ENCODE data around the gene ABCG8. TPM values are rescaled to one million over a fixed set of nuclear protein-coding genes. Genes with fewer than 3 reads are reported as not detected.

Gene ABCG8
- total RNA-seq, 1 donor from 2014 or later, result not detected

DNA sequence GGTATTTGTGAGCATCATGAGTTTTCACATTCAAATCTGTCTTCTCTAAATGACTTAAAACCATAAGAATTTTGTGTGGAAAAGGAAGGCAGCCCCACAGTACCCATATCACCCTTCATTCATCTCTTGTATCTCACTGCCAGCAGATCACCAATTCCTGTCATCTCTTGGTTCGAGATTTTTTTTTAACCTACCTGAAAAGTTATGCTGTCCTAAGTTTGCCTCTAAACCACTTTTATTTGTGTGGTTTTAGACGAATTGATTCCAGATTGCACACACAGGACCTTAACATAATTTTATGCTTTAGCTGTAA lies 32.1 kb upstream of the ABCG8 start:
- Mint-ChIP-seq H3K36me3 (ENCODE audit: insufficient read depth) (peaks cover 17% of the 10 kb centered on the region), H3K4me3 (ENCODE audit: low read depth) (no peak overlapping the region), H3K4me1 (ENCODE audit: low read depth) (peaks cover 14% of the 10 kb centered on the region), H3K27ac (no peak overlapping the region), H3K27me3 (no peaks in the 10 kb centered on the region), H3K9me3 (ENCODE audit: low read depth) (no peaks in the 10 kb centered on the region)
- DNase-seq (ENCODE audit: low spot score, unreplicated experiment), result no peak
- TF ChIP-seq, protein P1, sequence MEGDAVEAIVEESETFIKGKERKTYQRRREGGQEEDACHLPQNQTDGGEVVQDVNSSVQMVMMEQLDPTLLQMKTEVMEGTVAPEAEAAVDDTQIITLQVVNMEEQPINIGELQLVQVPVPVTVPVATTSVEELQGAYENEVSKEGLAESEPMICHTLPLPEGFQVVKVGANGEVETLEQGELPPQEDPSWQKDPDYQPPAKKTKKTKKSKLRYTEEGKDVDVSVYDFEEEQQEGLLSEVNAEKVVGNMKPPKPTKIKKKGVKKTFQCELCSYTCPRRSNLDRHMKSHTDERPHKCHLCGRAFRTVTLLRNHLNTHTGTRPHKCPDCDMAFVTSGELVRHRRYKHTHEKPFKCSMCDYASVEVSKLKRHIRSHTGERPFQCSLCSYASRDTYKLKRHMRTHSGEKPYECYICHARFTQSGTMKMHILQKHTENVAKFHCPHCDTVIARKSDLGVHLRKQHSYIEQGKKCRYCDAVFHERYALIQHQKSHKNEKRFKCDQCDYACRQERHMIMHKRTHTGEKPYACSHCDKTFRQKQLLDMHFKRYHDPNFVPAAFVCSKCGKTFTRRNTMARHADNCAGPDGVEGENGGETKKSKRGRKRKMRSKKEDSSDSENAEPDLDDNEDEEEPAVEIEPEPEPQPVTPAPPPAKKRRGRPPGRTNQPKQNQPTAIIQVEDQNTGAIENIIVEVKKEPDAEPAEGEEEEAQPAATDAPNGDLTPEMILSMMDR (IDR thresholded peaks at IDR 0.05; ENCODE audit: unreplicated experiment), result no peak

DNA sequence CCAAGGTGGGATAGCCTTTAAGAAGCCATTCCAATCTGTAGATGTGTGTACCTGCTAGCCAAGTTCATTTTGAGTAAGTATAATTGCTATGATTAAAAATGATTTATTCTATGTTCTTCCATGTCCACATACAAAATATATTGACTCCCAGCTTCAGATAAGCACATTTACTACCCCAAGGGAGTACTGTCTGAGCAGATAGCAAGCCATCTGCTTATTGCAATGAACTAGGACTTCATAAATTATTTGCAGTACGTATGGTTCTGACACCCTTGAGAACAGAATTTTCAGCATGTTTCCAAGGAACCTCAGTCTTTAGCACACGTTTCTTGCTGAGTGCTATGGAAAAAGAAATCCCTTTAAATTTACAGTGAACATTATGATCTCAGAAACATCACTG lies 28.3 kb upstream of the ABCG8 start:
- Mint-ChIP-seq H3K4me3 (ENCODE audit: low read depth) (no peak overlapping the region), H3K27me3 (no peaks in the 10 kb centered on the region), H3K27ac (no peak overlapping the region), H3K36me3 (ENCODE audit: insufficient read depth) (peaks cover 6% of the 10 kb centered on the region), H3K4me1 (ENCODE audit: low read depth) (peaks cover 9% of the 10 kb centered on the region), H3K9me3 (ENCODE audit: low read depth) (no peaks in the 10 kb centered on the region)
- TF ChIP-seq, protein P1 (IDR thresholded peaks at IDR 0.05; ENCODE audit: unreplicated experiment), result no peak
- no peak for DNase-seq (ENCODE audit: low spot score, unreplicated experiment)

DNA sequence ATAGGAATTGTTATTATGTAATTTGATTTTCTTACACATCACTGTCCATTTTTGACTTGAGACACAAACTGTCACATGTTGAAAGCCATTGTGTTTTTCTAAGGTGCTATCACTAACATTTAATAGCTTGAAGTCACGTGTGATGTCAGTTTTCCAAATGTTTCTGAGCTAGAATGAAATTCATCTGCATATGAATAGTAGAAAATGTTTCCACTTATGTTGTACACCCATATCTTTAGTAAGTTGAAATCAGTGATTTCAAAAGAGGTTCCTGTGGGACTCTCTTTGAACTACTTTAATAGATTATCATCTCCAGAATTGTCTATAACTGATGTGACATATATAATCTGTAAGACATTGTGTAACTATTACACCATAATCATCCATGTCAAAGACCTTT lies 27.9 kb upstream of the ABCG8 start:
- Mint-ChIP-seq H3K27me3 (no peaks in the 10 kb centered on the region), H3K4me1 (ENCODE audit: low read depth) (peaks cover 9% of the 10 kb centered on the region), H3K9me3 (ENCODE audit: low read depth) (peaks cover 2% of the 10 kb centered on the region), H3K4me3 (ENCODE audit: low read depth) (no peak overlapping the region), H3K27ac (no peak overlapping the region), H3K36me3 (ENCODE audit: insufficient read depth) (peaks cover 5% of the 10 kb centered on the region)
- TF ChIP-seq, protein P1 (IDR thresholded peaks at IDR 0.05; ENCODE audit: unreplicated experiment), result no peak
- no peak for DNase-seq (ENCODE audit: low spot score, unreplicated experiment)

DNA sequence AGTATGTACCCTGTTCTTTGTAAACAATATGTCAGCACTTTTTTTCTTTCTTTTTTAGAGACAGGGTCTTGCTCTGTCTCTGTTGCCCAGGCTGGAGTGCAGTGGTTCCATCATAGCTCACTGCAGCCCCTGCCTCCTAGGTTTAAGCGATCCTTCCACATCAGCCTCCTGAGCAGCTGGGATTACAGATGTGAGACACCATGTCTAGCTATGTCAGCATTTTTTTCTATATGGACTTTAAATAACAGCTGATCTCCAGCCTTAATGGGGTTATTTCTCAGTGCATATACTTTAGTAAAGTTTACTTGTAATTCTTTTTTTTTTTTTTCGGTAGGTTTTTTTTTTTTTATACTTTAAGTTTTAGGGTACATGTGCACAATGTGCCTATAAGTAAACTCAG lies 26.8 kb upstream of the ABCG8 start:
- H3K27ac Mint-ChIP-seq, result no peak overlapping the region
- no peak for DNase-seq (ENCODE audit: low spot score, unreplicated experiment)
- TF ChIP-seq, protein P1 (IDR thresholded peaks at IDR 0.05; ENCODE audit: unreplicated experiment), result no peak
- H3K27me3 Mint-ChIP-seq, result no peaks in the 10 kb centered on the region
- no peak overlapping the region for H3K4me3 Mint-ChIP-seq (ENCODE audit: low read depth)
- peaks cover 2% of the 10 kb centered on the region for H3K4me1 Mint-ChIP-seq (ENCODE audit: low read depth)
- peaks cover 5% of the 10 kb centered on the region for H3K36me3 Mint-ChIP-seq (ENCODE audit: insufficient read depth)
- peaks cover 2% of the 10 kb centered on the region for H3K9me3 Mint-ChIP-seq (ENCODE audit: low read depth)

DNA sequence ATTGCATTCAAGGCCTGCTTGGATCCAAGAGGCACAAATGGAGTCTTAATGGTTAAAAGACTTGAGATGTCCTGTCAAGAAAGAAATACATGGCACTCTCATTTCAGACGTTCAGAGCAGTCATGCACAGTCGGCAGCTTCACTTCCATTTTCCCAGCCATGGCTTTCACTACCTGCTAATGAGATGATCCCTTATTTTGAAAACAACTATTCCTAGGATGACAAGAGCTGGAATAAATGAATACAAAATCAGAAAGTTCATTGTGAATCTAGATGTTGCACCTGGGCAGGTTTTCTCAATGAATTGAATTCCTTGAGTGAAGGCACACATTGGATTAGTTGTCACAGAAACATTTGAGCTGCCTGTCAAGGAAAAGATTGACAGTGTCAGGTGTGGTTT lies 25.8 kb upstream of the ABCG8 start:
- peaks cover 2% of the 10 kb centered on the region for H3K9me3 Mint-ChIP-seq (ENCODE audit: low read depth)
- H3K27me3 Mint-ChIP-seq, result no peaks in the 10 kb centered on the region
- H3K36me3 Mint-ChIP-seq (ENCODE audit: insufficient read depth), result peaks cover 3% of the 10 kb centered on the region
- H3K27ac Mint-ChIP-seq, result no peak overlapping the region
- no peaks in the 10 kb centered on the region for H3K4me1 Mint-ChIP-seq (ENCODE audit: low read depth)
- no peak for DNase-seq (ENCODE audit: low spot score, unreplicated experiment)
- TF ChIP-seq, protein P1 (IDR thresholded peaks at IDR 0.05; ENCODE audit: unreplicated experiment), result no peak
- H3K4me3 Mint-ChIP-seq (ENCODE audit: low read depth), result no peak overlapping the region
